HG02840 (cell line): ENCODE results near the gene DAG1.

Source experiments
- ATAC-seq: cut with Tn5 transposase; IDR thresholded peaks from one replicate; pipeline ENCODE4 v1.9.1; 2021; ENCODE audit warnings: mild to moderate bottlenecking, moderate library complexity, moderate number of reproducible peaks; ENCODE audit not compliant: unreplicated experiment, low FRiP score

DAG1 gene

GRCh38 chr3:49512781-49513355, 42.8 kb downstream of the DAG1 start:
- no peak for ATAC-seq

GRCh38 chr3:49513494-49514124, 43.5 kb downstream of the DAG1 start:
- no peak for ATAC-seq

- ATAC-seq = no peak
Measured at GRCh38 chr3:49518016-49518415, 47.9 kb downstream of the DAG1 start.

- ATAC-seq = no peak
Measured at GRCh38 chr3:49518441-49518840, 48.4 kb downstream of the DAG1 start.

GRCh38 chr3:49519296-49519695, 49.2 kb downstream of the DAG1 start:
- ATAC-seq = no peak

GRCh38 chr3:49519916-49520385, 49.9 kb downstream of the DAG1 start:
- ATAC-seq = no peak

GRCh38 chr3:49523756-49524747, 54.0 kb downstream of the DAG1 start:
- ATAC-seq = no peak

GRCh38 chr3:49529567-49529966, 59.5 kb downstream of the DAG1 start:
- no peak for ATAC-seq

GRCh38 chr3:49530231-49530630, 60.2 kb downstream of the DAG1 start:
- ATAC-seq = no peak

- no peak for ATAC-seq
Measured at GRCh38 chr3:49530701-49531100, 60.6 kb downstream of the DAG1 start.

- ATAC-seq = no peak
Measured at GRCh38 chr3:49531218-49531617, 61.2 kb downstream of the DAG1 start.

GRCh38 chr3:49531715-49532114, 61.6 kb downstream of the DAG1 start:
- no peak for ATAC-seq

GRCh38 chr3:49533031-49533430, 63.0 kb downstream of the DAG1 start:
- ATAC-seq = no peak

GRCh38 chr3:49533786-49534519, 63.9 kb downstream of the DAG1 start:
- no peak for ATAC-seq

- no peak for ATAC-seq
Measured at GRCh38 chr3:49534581-49535441, 64.7 kb downstream of the DAG1 start.

- ATAC-seq = no peak
Measured at GRCh38 chr3:49535971-49536874, 66.2 kb downstream of the DAG1 start.

GRCh38 chr3:49536875-49537533, 66.9 kb downstream of the DAG1 start:
- ATAC-seq = no peak
